ENCODE data around the gene NOC4L.

Gene NOC4L

GRCh38 chr12:132123970-132124765 is 20.1 kb upstream of the NOC4L start:
- H3K4me3 ChIP-seq (ENCODE audit: low read length): no peak overlapping the region
- TF ChIP-seq, protein P1, sequence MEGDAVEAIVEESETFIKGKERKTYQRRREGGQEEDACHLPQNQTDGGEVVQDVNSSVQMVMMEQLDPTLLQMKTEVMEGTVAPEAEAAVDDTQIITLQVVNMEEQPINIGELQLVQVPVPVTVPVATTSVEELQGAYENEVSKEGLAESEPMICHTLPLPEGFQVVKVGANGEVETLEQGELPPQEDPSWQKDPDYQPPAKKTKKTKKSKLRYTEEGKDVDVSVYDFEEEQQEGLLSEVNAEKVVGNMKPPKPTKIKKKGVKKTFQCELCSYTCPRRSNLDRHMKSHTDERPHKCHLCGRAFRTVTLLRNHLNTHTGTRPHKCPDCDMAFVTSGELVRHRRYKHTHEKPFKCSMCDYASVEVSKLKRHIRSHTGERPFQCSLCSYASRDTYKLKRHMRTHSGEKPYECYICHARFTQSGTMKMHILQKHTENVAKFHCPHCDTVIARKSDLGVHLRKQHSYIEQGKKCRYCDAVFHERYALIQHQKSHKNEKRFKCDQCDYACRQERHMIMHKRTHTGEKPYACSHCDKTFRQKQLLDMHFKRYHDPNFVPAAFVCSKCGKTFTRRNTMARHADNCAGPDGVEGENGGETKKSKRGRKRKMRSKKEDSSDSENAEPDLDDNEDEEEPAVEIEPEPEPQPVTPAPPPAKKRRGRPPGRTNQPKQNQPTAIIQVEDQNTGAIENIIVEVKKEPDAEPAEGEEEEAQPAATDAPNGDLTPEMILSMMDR (conservative IDR thresholded peaks at IDR 0.05; ENCODE audit: low read depth, low read length): no peak
- DNase-seq (ENCODE audit: low read depth): no peak

GRCh38 chr12:132124766-132125425 is 19.4 kb upstream of the NOC4L start:
- TF ChIP-seq, protein P1 (conservative IDR thresholded peaks at IDR 0.05; ENCODE audit: low read depth, low read length): no peak
- H3K4me3 ChIP-seq (ENCODE audit: low read length): no peak overlapping the region
- no peak for DNase-seq (ENCODE audit: low read depth)

- no peak for DNase-seq (ENCODE audit: low read depth)
- TF ChIP-seq, protein P1 (conservative IDR thresholded peaks at IDR 0.05; ENCODE audit: low read depth, low read length): no peak
- no peak overlapping the region for H3K4me3 ChIP-seq (ENCODE audit: low read length)
Observed at GRCh38 chr12:132125736-132126135, 18.5 kb upstream of the NOC4L start.

- TF ChIP-seq, protein P1 (conservative IDR thresholded peaks at IDR 0.05; ENCODE audit: low read depth, low read length): no peak
Observed at GRCh38 chr12:132127041-132127440, 17.2 kb upstream of the NOC4L start.

DNA sequence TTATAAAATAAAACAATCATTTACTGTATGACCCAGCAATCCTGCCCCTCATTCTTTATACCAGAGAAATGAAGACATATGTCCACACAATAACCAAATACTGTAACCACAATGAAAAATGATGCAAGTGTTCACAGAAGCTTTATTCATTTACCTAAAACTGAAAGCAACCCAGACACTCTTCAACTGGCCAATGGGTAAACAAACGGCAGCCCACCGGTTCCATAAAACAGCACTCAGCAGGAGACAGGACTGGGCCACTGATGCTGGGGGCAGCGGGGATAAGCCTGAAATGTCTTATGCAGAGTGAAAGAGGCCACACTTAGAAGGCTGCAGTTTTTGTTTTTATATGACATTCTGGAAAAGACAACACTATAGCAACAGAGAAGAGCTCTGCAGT is 15.2 kb upstream of the NOC4L start:
- no peak for DNase-seq (ENCODE audit: low read depth)
- TF ChIP-seq, protein P1 (conservative IDR thresholded peaks at IDR 0.05; ENCODE audit: low read depth, low read length): no peak
- H3K4me3 ChIP-seq (ENCODE audit: low read length): no peak overlapping the region

More at GRCh38 chr12:132127041-132127440, 17.2 kb upstream of the NOC4L start:
- H3K4me3 ChIP-seq (ENCODE audit: low read length): no peak overlapping the region
- no peak for DNase-seq (ENCODE audit: low read depth)

DNA sequence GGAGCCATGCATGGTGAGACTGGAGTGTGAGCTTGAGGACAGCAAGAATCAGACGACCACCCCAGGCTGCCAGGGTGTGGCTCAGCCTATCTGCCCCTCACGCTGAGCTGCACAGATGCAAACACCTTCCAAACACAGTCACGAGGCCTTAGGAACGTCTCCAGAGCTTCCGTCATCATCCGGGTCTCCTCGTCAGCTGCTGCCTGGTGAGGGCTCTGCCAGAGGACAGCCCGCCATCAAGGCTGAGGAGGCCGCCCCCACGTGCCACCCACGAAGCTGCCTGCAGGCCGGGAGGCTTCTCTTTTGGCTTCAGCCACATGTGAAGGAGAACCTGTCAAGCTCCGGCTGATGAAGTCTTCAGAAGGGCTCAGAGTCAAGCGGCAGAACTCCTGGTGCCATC is 13.6 kb upstream of the NOC4L start:
- TF ChIP-seq, protein P1 (conservative IDR thresholded peaks at IDR 0.05; ENCODE audit: low read depth, low read length): no peak
- no peak overlapping the region for H3K4me3 ChIP-seq (ENCODE audit: low read length)
- no peak for DNase-seq (ENCODE audit: low read depth)

GRCh38 chr12:132131229-132131628 is 13.0 kb upstream of the NOC4L start:
- TF ChIP-seq, protein P1 (conservative IDR thresholded peaks at IDR 0.05; ENCODE audit: low read depth, low read length): no peak
- DNase-seq (ENCODE audit: low read depth): no peak

More at GRCh38 chr12:132131229-132131628, 13.0 kb upstream of the NOC4L start:
- H3K4me3 ChIP-seq (ENCODE audit: low read length): no peak overlapping the region

Measured in retinal pigment epithelial cell (primary cell).